Inflammatory macrophage treated with lipopolysaccharide for 1 hour (primary cell): ENCODE measurements around the gene MAGIX.
A peak's percentile ranks its signal among the peaks of the same experiment; 100 is the strongest.

Source experiments
- DNase-seq, 2 donors: peaks; one replicate each; pipeline ENCODE4 v3.0.0-alpha.2; 2020 to 2022

Gene MAGIX

DNA sequence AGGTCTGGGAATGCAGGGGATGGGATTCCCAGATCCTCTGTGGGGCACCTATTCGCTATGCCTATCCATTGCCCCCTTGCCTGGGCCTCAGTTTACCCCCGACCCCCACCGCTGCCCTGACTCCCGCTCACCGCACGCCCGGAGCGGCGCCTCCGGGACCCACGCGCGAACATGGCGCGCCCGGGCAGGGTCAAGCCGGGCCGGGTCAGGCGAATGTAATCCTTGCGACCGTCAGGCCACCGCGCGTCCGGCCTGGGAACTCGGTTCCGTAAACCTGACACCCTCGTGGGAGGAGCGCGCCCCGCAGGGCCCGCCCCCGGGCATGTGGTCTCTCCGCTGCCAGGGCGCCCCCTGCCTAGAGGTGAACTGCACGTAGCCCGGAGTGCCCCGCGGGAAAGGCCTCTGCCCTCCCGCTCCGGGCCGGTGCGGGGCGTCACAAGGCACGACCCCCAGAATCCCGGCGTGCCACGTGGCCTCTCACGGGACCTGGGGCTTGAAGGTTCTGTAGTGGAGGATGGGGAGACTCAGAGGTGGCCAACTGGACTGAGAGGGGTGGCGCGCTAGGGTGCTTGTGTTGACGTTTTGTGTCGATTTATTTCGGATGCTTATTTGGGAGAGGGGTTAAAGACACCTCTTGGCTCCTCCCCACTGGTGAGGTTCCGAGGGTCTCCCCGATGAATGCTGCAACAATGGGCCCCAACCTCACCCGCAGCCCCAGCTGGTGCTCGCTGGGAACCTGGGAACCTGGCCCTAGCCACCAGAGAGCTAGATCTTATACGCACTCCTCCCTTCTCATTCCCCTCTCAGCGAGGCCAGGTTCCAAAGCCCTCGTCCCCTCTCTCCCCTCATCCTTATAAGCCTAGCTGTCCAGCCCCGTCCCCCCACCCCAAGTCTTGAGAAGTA, 23.8 kb downstream of the MAGIX start, which contains the start of gene PRICKLE3:
TSS of gene PRICKLE3 (minus strand) at position 249 of the 903 bp plus-strand sequence. CDS start at position 173, 76 bp downstream.
- DNase-seq = peak; percentile 46 to 51

DNA sequence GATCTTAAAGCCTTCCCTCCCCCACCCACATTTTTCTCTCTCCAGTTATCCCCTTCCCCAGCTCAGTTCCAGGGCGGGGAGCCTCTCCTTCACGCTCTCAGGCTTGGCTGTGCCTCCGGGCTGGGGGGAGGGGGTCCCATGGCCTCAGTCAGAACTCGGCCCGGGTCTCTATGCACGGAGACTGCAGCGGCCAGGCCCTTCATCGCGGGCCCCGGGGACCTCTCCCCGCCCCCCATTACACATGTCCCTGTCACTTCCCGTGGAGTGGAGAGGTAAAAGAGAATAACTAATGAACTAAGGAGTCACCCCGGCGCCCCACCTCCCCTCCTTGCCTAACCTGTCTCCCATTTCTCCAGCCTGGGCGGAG, 24.5 kb downstream of the MAGIX start:
- no peak for DNase-seq

DNA sequence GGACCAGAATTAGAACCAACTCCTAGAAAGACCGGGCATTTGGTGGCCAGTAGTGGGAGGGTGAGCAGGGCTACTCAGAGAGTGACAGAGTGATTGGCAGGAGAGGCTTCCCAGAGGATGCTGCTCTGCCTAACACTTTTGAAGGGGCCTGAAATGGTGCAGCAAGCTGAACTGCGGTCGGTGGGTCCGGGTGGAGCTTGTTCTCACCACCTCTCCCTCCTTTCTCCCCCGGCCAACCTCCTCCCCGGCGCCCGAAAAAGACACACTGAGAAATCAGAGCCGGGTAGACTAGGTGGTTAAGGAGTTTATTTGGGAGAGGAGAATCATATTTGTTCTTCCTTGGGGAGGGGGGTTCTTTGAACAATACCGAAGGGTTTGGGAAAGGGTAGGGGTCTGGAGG, 25.0 kb downstream of the MAGIX start:
- no peak for DNase-seq

DNA sequence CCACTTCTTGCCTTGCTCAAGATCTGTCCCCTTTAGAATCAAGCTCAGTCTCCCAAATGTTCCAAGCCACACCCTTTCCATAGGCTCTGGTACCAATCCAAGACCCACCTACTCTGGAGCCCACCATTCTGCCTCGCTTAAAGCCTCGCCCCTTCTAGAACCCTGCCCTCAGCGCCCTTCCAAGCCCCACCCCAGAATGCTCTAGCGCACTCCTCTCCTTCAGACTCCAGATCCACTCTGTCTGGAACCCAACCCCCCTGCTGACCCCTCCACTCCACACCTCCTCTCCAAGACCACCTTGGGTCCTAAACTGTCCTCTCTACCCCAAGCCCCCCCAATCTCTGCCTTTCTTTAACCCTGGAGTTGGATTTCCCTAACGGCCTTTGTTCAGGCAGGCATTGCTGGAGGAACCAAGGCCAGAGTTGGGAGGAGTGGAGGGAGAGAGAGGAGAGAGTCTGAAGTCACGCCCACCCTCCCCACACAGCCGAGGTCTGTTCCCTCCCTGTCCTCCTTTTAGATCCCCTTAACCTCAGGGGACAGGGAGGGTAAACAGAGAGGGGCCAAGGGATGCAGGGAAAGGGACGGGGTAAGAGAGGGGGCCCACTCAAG, 26.0 kb downstream of the MAGIX start:
- no peak for DNase-seq

GRCh38 chrX:49189606-49190005, 27.0 kb downstream of the MAGIX start:
- no peak for DNase-seq

DNA sequence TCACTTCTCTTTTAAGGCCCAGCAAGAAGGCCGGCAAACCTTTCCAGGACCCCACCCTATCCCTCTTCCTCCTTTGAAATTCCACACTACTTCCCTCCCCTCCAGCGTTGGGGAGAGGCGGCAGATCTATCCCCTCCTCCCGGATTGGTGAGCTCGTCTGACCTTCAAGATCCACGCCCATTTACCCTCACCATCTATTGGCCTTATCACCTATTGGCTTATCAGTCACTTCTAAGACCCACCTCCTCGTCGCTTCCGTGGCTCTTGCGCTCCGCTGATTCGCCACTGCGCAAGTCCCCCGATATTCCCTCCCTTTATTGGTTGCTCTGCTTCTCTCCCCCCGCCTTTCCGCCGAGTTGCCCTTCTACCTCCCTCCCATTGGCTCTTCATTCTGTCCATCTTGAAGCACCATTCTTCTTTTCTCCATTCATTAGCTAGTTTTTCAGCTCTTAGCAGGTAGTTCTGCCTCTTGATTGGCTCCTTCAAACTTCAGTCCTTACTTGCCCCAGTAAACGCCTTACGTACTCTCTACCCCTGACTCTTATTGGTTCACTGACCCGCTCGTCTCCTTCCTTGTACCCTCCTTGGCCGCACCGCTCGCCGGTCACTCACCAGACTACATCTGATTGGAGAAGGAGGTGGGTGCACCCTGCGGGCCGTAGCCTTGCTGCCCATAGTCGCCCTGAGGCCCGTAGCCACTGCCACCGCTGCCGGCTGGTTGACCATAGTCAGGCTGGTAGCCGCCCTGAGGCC, 28.4 kb downstream of the MAGIX start:
- DNase-seq = peak; percentile 90 to 97

GRCh38 chrX:49191574-49192011, 29.0 kb downstream of the MAGIX start:
- no peak for DNase-seq

DNA sequence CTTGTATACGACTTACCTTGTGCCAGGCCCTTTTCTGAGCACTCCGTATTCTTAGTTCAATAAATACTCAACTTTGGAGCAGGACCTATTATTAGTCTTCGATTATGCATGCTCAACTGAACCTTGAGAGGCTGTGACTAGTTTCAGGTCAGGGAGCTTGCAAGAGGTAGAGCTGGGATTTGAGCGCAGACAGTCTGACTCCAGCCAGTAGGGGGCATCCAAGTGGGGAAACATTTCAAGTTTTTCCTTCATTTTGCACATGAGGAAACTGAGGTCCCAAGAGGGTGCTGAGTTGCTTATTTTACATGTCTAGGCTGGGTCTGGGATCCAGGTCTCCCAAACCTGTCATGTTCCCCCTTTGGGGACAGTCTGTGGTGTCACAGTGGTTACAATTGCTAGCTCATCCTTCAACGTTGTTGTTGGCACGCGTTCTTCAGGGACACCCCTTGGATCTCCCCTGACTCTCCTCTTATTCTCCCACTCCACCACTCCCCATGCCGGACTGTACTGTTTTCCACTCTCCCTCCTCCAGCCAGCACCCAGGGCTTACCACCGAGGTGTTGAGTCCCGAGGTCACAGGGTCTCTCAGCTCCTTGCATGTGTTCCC, 30.3 kb downstream of the MAGIX start:
- DNase-seq = peak in 1 of 2 donors; percentile 45

GRCh38 chrX:49193542-49193964, 31.0 kb downstream of the MAGIX start:
- DNase-seq = no peak

DNA sequence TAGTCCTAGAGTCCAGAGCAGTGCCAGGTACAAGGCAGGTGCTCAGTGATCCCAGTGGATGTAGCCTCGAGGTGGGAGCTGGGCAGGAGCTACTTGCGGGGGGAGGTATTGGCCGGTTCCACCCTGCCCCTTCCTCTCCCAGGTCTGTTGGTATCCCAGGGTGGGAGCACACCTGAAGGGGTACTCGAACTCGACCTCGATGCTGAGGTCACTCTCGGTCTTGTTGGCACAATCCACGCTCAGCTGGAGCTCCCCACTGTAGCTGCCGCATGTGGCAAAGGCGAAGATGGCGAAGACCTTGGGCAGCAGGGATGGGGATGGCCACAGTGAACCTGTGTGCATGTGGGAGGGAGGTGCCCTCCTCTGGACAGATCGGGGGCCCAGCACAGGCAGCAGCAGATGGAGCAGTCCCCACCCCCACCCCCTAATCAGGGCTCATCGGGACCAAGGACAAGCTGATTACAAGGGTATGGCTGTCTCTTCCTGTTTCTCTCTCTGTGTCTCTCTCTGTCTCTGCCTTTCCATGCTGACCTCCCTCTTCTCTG, 35.1 kb downstream of the MAGIX start:
- DNase-seq = no peak

DNA sequence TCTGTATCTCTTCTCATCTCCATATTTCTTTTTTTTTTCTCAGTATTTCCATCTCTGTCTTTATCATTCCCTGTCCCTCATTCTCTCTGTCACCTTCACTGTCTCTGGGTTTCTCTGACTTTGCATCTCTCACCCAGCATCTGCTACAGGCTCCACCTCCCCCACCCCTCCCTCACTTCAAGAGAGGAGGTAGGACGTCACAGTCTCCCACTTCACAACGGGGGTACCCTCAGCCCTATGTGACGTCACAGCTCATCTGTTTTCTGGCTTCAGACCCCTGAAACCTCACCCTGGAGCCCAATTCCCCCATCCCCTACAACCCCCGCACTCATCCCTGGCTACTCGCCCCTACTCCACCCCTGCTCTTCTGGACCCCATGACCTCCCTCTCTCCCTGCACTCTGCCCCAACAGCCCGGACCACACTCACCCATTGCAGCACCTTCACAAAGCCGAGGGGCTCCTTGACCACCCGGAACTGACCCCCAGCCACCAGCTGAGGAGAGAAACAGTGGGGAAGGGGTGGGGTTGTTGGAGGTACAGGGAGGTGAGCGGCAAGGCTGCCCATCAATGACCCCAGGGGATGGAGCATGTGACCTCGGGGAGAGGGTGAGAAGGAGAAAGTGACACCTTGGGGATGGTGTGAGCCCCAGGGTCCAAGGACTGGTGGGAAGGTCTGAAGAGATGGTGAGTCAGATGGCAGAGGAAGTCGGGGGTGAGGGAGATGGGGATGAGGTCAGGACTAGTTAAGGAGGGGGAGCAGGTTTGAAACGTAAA, 36.2 kb downstream of the MAGIX start:
- DNase-seq = no peak

GRCh38 chrX:49199315-49199595, 36.7 kb downstream of the MAGIX start:
- no peak for DNase-seq

- DNase-seq = peak; percentile 67 to 71
Observed at GRCh38 chrX:49199906-49200771, 37.6 kb downstream of the MAGIX start, which contains the start of gene SYP. Gene SYP, minus strand, starts transcription at chrX:49200193. Its CDS starts 7 bp downstream, at chrX:49200186.

- DNase-seq = no peak
Observed at GRCh38 chrX:49202022-49202421, 39.5 kb downstream of the MAGIX start.

DNA sequence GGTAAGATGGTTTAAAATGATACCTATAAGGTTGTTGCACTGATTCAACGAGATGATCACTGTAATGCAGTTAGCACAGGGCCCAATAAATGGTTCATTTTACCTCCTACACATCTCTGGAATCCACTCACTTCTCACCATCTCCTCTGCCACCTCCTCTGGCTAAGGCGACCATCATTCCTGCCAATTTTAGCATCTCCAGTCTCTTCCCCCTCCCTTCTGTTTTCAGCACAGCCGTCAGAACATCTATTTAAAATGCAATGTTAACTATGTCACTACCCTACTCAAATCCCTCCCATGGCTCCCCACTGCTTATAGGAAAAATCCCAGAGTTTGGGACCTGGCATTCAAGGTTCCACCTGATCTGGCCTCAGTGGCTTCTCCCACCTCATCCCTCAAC, 41.0 kb downstream of the MAGIX start:
- no peak for DNase-seq

GRCh38 chrX:49204017-49204416, 41.5 kb downstream of the MAGIX start:
- DNase-seq = no peak

DNA sequence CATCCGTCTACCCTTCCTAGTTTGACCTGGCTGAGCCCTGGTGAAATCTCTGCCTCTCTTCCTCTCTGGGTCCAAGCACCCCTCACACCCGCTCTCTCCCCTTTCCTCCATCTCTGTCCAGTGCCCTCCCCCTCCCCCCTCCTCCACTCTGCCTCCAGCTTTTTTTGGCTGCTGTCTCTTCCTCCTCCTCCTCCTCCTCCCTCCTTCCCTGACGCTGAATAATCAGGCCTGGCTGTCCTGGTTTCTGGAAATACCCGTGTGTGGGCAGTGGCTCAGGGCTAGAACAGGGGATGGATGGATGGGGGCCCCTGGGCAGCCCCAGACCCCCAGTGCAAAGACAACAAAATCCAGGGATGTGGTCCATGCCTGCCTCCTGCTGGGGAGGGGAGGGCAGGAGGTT, 42.2 kb downstream of the MAGIX start:
- no peak for DNase-seq

- DNase-seq = no peak
Observed at GRCh38 chrX:49205443-49205842, 42.9 kb downstream of the MAGIX start.

- no peak for DNase-seq
Observed at GRCh38 chrX:49206543-49206942, 44.0 kb downstream of the MAGIX start.

- DNase-seq = no peak
Observed at GRCh38 chrX:49208399-49208798, 45.8 kb downstream of the MAGIX start.
